ENCODE measurements around the gene THOC6. TPM values are rescaled to one million over a fixed set of nuclear protein-coding genes. Genes with fewer than 3 reads are reported as not detected.

The THOC6 gene
- total RNA-seq, 1 donor from 2014 or later, result 15.7 TPM

DNA sequence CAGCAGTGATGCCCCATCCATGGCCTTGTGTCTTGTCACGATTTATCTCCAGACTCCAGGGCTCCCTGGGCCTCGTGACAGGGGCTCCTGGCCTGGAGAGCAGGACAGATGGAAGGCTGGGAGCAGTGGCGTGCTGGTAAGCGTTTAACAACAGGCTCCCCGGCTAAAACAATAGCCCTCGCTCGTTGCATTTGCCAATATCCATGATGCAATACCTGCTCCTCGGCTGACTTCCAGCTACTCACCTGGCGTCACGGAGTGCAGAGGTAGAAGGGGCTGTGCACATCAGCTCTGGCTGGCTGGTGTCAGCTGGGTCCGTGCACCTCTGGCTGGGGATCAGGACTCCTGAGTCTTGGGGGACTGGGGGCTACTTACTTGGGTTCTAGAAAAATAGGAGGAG is 14.4 kb downstream of the THOC6 start:
- no peak overlapping the region for H3K27ac ChIP-seq (ENCODE audit: low read depth, low read length)
- no peaks in the 10 kb centered on the region for H3K9me3 ChIP-seq (ENCODE audit: control insufficient read depth in 3 of 3, low read length in 3 of 3)
- H3K9ac ChIP-seq (ENCODE audit: low read depth in 1 of 3, low read length in 3 of 3), result no peak overlapping the region
- H3K27me3 ChIP-seq (ENCODE audit: control insufficient read depth in 3 of 3, insufficient read depth in 3 of 3, low read length in 3 of 3), result peaks cover 57 to 77% (median 67%) of the 10 kb centered on the region in 3 donors
- no peaks in the 10 kb centered on the region for H3K4me1 ChIP-seq (ENCODE audit: control insufficient read depth in 3 of 3, insufficient read depth in 3 of 3, low read length in 3 of 3)
- no peaks in the 10 kb centered on the region for H3K36me3 ChIP-seq (ENCODE audit: control insufficient read depth in 3 of 3, insufficient read depth in 3 of 3, low read length in 3 of 3)
- H3K4me3 ChIP-seq (ENCODE audit: low read length in 3 of 3), result no peak overlapping the region

DNA sequence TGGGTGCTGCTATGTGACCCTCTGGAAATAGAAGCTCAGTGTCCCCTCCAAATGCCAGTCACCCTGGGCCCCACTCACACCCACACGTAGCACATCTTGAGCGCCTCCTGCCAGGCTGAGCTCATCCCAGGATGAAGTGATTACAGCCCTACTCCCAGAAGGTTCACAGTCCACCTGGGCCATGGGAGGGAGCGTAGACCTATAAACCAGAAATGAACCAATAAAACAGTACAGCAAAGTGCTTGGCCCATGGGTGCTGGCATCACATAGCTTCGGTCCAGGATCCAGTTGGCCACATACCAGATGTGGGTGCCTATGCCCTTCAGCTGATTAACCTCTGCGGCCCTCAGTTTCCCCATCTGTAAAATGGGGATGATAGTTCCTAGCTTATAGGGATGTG is 15.1 kb downstream of the THOC6 start:
- Histone ChIP-seq H3K4me1 (ENCODE audit: control insufficient read depth in 3 of 3, insufficient read depth in 3 of 3, low read length in 3 of 3) (no peaks in the 10 kb centered on the region), H3K27me3 (ENCODE audit: control insufficient read depth in 3 of 3, insufficient read depth in 3 of 3, low read length in 3 of 3) (peaks cover 52 to 77% (median 68%) of the 10 kb centered on the region in 3 donors)

DNA sequence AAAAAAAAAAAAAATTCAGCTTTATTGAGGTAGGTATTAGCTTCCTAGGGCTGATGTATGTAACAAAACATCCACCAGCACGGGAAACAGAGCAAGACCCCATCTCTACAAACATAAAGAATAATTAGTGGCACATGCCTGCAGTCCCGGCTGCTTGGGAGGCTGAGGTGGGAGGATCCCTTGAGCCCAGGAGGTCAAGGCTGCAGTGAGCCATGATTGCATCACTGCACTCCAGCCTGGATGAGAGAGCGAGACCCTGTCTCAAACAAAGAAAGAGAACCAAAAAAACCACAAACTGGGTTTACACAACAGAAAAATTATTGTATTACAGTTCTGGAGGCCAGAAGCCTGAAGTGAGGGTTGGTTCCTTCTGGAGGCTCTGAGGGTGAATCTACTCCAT is 18.5 kb downstream of the THOC6 start:
- Histone ChIP-seq H3K36me3 (ENCODE audit: control insufficient read depth in 3 of 3, insufficient read depth in 3 of 3, low read length in 3 of 3) (no peaks in the 10 kb centered on the region), H3K27ac (ENCODE audit: low read depth, low read length) (no peak overlapping the region), H3K4me3 (ENCODE audit: low read length in 3 of 3) (no peak overlapping the region), H3K27me3 (ENCODE audit: control insufficient read depth in 3 of 3, insufficient read depth in 3 of 3, low read length in 3 of 3) (peaks cover 48 to 83% (median 71%) of the 10 kb centered on the region in 3 donors), H3K9ac (ENCODE audit: low read depth in 1 of 3, low read length in 3 of 3) (no peak overlapping the region), H3K9me3 (ENCODE audit: control insufficient read depth in 3 of 3, low read length in 3 of 3) (no peaks in the 10 kb centered on the region), H3K4me1 (ENCODE audit: control insufficient read depth in 3 of 3, insufficient read depth in 3 of 3, low read length in 3 of 3) (peaks cover 5 to 7% (median 6%) of the 10 kb centered on the region in 3 donors)

More for the DNA sequence above, 15.1 kb downstream of the THOC6 start:
- Histone ChIP-seq H3K4me3 (ENCODE audit: low read length in 3 of 3) (no peak overlapping the region), H3K9me3 (ENCODE audit: control insufficient read depth in 3 of 3, low read length in 3 of 3) (no peaks in the 10 kb centered on the region), H3K36me3 (ENCODE audit: control insufficient read depth in 3 of 3, insufficient read depth in 3 of 3, low read length in 3 of 3) (no peaks in the 10 kb centered on the region), H3K9ac (ENCODE audit: low read depth in 1 of 3, low read length in 3 of 3) (no peak overlapping the region), H3K27ac (ENCODE audit: low read depth, low read length) (no peak overlapping the region)

DNA sequence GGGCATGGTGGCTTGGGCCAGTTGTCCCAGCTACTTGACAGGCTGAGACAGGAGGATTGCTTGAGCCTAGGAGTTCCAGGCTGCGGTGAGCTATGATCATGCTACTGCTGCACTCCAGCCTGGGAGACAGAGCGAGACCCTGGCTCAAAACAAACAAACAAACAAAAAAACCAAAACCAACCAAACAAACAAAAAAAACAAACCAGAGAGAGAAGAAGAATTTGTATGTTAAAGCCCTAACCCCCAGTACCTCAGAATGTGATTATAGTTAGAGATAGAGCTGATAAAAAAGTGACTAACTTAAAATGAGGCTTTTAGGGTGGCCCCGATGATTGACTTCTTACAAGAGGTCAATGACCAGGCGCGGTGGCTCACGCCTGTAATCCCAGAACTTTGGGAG is 20.9 kb downstream of the THOC6 start:
- H3K4me1 ChIP-seq (ENCODE audit: control insufficient read depth in 3 of 3, insufficient read depth in 3 of 3, low read length in 3 of 3), result peaks cover 5 to 7% (median 6%) of the 10 kb centered on the region in 3 donors
- H3K4me3 ChIP-seq (ENCODE audit: low read length in 3 of 3), result no peak overlapping the region
- H3K27ac ChIP-seq (ENCODE audit: low read depth, low read length), result no peak overlapping the region
- peaks cover 51 to 80% (median 72%) of the 10 kb centered on the region in 3 donors for H3K27me3 ChIP-seq (ENCODE audit: control insufficient read depth in 3 of 3, insufficient read depth in 3 of 3, low read length in 3 of 3)
- no peak overlapping the region for H3K9ac ChIP-seq (ENCODE audit: low read depth in 1 of 3, low read length in 3 of 3)
- H3K9me3 ChIP-seq (ENCODE audit: control insufficient read depth in 3 of 3, low read length in 3 of 3), result no peaks in the 10 kb centered on the region
- H3K36me3 ChIP-seq (ENCODE audit: control insufficient read depth in 3 of 3, insufficient read depth in 3 of 3, low read length in 3 of 3), result no peaks in the 10 kb centered on the region

DNA sequence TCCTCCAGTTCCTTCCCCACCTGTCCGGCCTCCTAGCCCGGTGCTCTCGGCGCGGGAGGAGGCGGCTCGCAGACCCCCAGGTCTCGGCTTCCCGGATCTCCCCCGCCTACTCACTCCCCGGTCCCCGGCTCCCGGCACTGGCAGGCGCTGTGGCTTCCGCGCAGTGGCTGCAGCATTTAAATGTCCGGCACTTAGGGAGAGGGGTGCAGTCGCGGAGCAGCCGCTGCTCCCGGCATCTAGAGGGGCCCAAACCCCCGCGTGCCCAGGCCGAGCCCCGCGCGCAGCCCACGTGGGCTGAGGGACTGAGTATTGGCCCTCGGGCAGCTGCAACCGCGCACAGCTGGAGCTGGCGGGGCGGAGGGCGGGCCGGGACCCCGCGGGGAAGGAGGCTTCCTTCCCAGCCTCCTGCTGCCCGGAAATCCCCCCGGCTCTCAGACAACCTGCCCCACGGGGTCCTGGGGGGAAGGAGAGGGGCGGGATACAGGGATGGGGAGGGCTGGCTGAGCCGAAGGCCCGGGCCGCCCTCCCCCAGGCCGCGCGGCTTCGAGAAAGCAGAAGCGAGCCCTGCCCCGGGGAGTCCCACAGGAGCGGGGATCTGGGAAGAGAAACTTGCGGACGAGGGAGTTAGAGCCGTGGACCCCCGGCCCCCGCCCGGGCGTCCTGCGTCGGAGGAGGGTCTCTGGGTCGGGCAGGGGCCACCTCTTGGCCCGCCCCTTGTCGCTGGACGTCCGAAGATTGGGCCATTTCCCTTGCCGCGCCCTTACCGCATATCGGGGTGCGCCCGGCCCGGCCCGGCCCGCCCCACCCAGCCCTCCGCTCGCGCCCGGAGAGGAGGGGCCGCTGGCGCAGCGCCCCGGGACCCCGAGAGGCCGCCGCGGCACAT is 22.2 kb downstream of the THOC6 start, which contains the start of gene MMP25:
TSS of gene MMP25 (plus strand) at position 804 of the 883 bp plus-strand sequence. CDS start 357 bp downstream, outside the sequence.
- peak within 1 kb of the TSS in 1 of 3 donors; percentile 3 for H3K9ac ChIP-seq (ENCODE audit: low read depth in 1 of 3, low read length in 3 of 3)
- no peaks in the 10 kb centered on the region for H3K9me3 ChIP-seq (ENCODE audit: control insufficient read depth in 3 of 3, low read length in 3 of 3)
- H3K27ac ChIP-seq (ENCODE audit: low read depth, low read length), result no peak within 1 kb of the TSS
- H3K4me3 ChIP-seq (ENCODE audit: low read length in 3 of 3), result peak within 1 kb of the TSS in 2 of 3 donors; percentile 49 to 56
- no peaks in the 10 kb centered on the region for H3K36me3 ChIP-seq (ENCODE audit: control insufficient read depth in 3 of 3, insufficient read depth in 3 of 3, low read length in 3 of 3)
- H3K4me1 ChIP-seq (ENCODE audit: control insufficient read depth in 3 of 3, insufficient read depth in 3 of 3, low read length in 3 of 3), result peaks cover 5 to 7% (median 6%) of the 10 kb centered on the region in 3 donors
- peaks cover 57 to 79% (median 74%) of the 10 kb centered on the region in 3 donors for H3K27me3 ChIP-seq (ENCODE audit: control insufficient read depth in 3 of 3, insufficient read depth in 3 of 3, low read length in 3 of 3)

DNA sequence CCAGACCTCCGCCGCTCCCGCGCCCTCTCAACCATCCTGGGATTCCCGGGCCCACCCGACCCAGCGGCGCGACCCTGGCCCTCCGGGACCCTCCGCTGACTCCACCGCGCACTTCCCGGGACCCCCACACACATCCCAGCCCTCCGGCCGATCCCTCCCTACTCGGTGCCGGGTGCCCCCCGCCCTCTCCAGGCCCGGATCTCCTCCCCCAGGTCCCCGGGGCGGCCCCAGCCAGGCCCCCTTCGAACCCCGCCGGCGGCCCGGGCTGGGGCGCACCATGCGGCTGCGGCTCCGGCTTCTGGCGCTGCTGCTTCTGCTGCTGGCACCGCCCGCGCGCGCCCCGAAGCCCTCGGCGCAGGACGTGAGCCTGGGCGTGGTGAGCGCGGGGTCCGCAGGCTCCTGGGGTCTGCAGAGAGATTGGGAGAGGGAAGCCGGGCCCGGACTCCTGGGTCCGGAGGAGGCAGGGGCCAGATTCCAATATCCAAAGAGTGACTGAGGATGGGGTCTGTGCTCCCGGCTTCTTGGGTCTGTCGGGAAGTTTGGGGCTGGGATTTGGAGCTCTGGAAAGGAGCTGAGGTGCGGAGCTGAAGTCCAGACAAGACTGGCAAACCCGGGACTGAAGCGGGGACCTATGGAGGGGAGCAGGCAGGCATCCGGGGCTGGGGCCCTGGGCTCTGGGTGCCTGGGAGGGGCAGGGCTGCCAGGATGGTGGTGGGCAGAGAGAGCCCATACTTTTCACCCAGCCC is 23.0 kb downstream of the THOC6 start:
- H3K36me3 ChIP-seq (ENCODE audit: control insufficient read depth in 3 of 3, insufficient read depth in 3 of 3, low read length in 3 of 3), result no peaks in the 10 kb centered on the region
- H3K27ac ChIP-seq (ENCODE audit: low read depth, low read length), result no peak overlapping the region
- peaks cover 57 to 78% (median 75%) of the 10 kb centered on the region in 3 donors for H3K27me3 ChIP-seq (ENCODE audit: control insufficient read depth in 3 of 3, insufficient read depth in 3 of 3, low read length in 3 of 3)
- H3K4me1 ChIP-seq (ENCODE audit: control insufficient read depth in 3 of 3, insufficient read depth in 3 of 3, low read length in 3 of 3), result peaks cover 5 to 7% (median 6%) of the 10 kb centered on the region in 3 donors
- no peaks in the 10 kb centered on the region for H3K9me3 ChIP-seq (ENCODE audit: control insufficient read depth in 3 of 3, low read length in 3 of 3)
- peak overlapping the region in 1 of 3 donors; percentile 49 for H3K4me3 ChIP-seq (ENCODE audit: low read length in 3 of 3)
- H3K9ac ChIP-seq (ENCODE audit: low read depth in 1 of 3, low read length in 3 of 3), result no peak overlapping the region

DNA sequence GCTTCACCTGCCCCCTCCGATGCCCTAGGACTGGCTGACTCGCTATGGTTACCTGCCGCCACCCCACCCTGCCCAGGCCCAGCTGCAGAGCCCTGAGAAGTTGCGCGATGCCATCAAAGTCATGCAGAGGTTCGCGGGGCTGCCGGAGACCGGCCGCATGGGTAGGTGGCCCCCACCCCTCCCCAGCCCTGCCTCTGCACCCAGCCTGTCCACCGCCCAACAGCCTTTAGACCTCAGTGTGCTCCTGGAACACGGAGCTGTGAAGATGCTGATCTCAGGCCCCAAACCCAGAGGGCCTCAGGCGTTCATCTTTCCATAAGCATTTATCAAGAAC is 23.5 kb downstream of the THOC6 start:
- H3K27ac ChIP-seq (ENCODE audit: low read depth, low read length), result no peak overlapping the region
- H3K9me3 ChIP-seq (ENCODE audit: control insufficient read depth in 3 of 3, low read length in 3 of 3), result no peaks in the 10 kb centered on the region
- no peak overlapping the region for H3K9ac ChIP-seq (ENCODE audit: low read depth in 1 of 3, low read length in 3 of 3)
- no peaks in the 10 kb centered on the region for H3K36me3 ChIP-seq (ENCODE audit: control insufficient read depth in 3 of 3, insufficient read depth in 3 of 3, low read length in 3 of 3)
- no peak overlapping the region for H3K4me3 ChIP-seq (ENCODE audit: low read length in 3 of 3)
- peaks cover 5 to 7% (median 6%) of the 10 kb centered on the region in 3 donors for H3K4me1 ChIP-seq (ENCODE audit: control insufficient read depth in 3 of 3, insufficient read depth in 3 of 3, low read length in 3 of 3)
- peaks cover 54 to 77% (median 74%) of the 10 kb centered on the region in 3 donors for H3K27me3 ChIP-seq (ENCODE audit: control insufficient read depth in 3 of 3, insufficient read depth in 3 of 3, low read length in 3 of 3)

DNA sequence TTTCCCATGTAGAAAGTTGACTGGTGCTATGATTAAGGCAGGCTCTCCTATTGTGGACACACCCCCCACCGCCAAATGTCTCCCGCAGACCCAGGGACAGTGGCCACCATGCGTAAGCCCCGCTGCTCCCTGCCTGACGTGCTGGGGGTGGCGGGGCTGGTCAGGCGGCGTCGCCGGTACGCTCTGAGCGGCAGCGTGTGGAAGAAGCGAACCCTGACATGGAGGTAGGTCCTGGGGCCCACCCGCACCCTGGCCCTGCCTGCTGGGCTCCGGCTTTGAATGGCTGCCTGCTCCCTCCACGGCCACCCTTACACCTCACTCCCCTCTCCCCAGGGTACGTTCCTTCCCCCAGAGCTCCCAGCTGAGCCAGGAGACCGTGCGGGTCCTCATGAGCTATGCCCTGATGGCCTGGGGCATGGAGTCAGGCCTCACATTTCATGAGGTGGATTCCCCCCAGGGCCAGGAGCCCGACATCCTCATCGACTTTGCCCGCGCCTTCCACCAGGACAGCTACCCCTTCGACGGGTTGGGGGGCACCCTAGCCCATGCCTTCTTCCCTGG is 26.2 kb downstream of the THOC6 start:
- Histone ChIP-seq H3K9ac (ENCODE audit: low read depth in 1 of 3, low read length in 3 of 3) (no peak overlapping the region), H3K36me3 (ENCODE audit: control insufficient read depth in 3 of 3, insufficient read depth in 3 of 3, low read length in 3 of 3) (peaks cover 0 to 5% (median 3%) of the 10 kb centered on the region in 3 donors), H3K4me1 (ENCODE audit: control insufficient read depth in 3 of 3, insufficient read depth in 3 of 3, low read length in 3 of 3) (peaks cover 5 to 7% (median 6%) of the 10 kb centered on the region in 3 donors), H3K4me3 (ENCODE audit: low read length in 3 of 3) (no peak overlapping the region), H3K27me3 (ENCODE audit: control insufficient read depth in 3 of 3, insufficient read depth in 3 of 3, low read length in 3 of 3) (peaks cover 37 to 54% (median 48%) of the 10 kb centered on the region in 3 donors), H3K9me3 (ENCODE audit: control insufficient read depth in 3 of 3, low read length in 3 of 3) (no peaks in the 10 kb centered on the region), H3K27ac (ENCODE audit: low read depth, low read length) (no peak overlapping the region)

DNA sequence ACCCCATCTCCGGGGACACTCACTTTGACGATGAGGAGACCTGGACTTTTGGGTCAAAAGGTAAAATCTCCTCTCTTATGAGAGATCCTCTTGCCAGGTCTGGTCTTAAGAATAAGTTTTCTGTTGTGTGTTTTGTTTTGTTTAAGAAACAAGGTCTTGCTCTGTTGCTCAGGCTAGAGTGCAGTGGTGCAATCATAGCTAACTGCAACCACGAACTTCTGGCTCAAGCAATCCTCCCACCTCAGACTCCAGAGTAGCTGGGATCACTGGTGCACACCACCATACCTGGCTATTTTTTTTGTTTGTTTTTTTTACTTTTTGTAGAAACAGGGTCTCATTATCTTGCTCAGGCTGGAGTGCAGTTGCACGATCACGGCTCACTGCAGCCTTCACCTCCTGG is 26.7 kb downstream of the THOC6 start:
- Histone ChIP-seq H3K4me3 (ENCODE audit: low read length in 3 of 3) (no peak overlapping the region), H3K27me3 (ENCODE audit: control insufficient read depth in 3 of 3, insufficient read depth in 3 of 3, low read length in 3 of 3) (peaks cover 34 to 51% (median 44%) of the 10 kb centered on the region in 3 donors), H3K4me1 (ENCODE audit: control insufficient read depth in 3 of 3, insufficient read depth in 3 of 3, low read length in 3 of 3) (peaks cover 5 to 7% (median 6%) of the 10 kb centered on the region in 3 donors)

More for the DNA sequence above, 26.7 kb downstream of the THOC6 start:
- Histone ChIP-seq H3K36me3 (ENCODE audit: control insufficient read depth in 3 of 3, insufficient read depth in 3 of 3, low read length in 3 of 3) (peaks cover 0 to 5% (median 4%) of the 10 kb centered on the region in 3 donors), H3K9ac (ENCODE audit: low read depth in 1 of 3, low read length in 3 of 3) (no peak overlapping the region), H3K27ac (ENCODE audit: low read depth, low read length) (no peak overlapping the region), H3K9me3 (ENCODE audit: control insufficient read depth in 3 of 3, low read length in 3 of 3) (no peaks in the 10 kb centered on the region)
